HG03025 (cell line): ENCODE results near the gene TIE1.

Source experiments
- ATAC-seq: cut with Tn5 transposase; IDR thresholded peaks from one replicate; pipeline ENCODE4 v1.9.1; 2021; ENCODE audit warnings: mild to moderate bottlenecking, moderate library complexity; ENCODE audit not compliant: unreplicated experiment, low FRiP score

Gene TIE1

DNA sequence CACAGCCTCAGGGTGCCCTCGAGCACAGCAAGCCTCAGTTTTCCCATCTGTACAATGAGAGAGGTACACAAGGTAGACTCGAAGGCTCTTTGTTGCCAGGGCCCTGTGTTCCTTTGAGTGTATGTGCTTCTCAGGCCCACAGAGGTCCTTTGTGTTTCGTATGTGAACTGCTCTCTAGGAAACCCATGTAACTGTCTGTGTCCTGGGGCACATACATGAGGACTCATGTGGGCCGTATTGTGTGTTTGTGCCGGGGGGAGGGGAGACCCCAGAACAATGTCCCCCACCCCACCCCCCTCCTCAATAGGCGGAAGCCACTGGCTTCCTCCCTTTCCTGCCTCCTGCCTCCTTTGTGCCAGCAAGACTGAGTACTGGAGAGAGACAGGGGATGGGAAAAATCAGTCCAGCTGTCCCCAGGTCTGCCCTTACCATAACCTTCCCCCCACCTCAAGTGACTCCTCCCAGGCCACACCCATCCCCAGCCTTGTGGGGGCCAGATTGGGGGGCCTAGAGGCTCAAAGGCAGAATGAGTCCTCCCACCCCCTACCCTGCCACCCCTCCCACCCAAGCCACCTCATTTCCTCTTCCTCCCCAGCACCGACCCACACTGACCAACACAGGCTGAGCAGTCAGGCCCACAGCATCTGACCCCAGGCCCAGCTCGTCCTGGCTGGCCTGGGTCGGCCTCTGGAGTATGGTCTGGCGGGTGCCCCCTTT lies at the start of gene TIE1:
TIE1 (plus strand) TSS at position 605 of the 717 bp plus-strand sequence; CDS start at position 695, 90 bp downstream.
- ATAC-seq: no peak

DNA sequence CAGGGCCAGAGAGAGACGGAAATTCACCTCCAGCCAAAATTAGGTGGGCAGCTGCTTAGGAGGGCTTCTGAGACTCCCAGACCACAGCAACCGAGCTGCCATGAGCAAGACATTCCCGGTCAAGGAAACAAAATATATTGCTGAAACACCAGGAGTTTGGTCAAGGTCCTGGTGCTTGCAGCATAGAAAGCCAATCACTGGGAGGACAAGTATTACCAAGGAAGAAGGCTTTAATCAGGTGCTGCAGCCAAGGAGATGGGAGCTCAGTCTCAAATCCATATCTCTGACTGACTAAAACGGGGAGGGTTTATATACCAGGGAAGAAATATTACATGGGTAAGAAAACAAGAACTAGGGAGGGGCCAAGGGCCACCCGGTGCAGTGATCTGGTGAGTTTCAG lies 49.8 kb upstream of the TIE1 start:
- ATAC-seq: no peak

DNA sequence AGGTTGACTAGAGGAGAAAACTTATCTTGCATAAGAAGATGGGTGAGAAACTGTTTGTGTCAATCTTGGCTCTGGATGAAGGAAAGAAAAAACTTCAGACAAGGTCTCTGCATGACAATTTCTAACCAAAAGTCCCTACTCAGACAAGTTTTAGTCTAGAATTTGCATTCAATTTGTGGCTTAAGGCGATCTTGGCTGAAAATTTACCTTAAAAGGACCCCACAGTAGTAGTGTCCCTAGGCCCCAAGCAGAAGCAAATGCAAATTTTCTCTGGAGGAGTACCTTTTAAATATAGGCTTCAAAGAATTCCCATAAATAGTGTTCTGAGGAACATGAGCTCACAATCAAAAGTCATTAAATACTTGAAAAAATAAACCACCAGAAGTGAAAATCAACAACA lies 48.6 kb upstream of the TIE1 start:
- no peak for ATAC-seq

DNA sequence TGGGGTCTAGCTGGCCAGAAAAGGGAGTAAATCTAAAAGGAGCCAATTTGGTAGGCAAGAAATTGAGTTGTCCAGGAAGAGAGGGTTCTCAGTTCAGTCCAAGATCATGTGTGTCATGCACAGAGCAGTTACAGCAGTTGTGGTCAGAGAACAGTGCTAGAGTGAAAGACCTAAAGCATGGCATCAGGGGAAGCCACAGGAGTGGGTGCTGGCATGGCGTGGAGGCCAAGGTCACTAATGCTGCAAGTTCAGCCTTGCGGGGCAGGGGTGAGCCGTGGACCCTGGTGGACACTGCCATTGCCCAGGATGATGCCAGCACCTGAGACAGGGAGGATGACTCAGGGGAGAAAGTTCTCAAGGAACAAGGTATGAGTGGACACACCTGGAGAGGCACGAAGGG lies 47.6 kb upstream of the TIE1 start:
- ATAC-seq: no peak

DNA sequence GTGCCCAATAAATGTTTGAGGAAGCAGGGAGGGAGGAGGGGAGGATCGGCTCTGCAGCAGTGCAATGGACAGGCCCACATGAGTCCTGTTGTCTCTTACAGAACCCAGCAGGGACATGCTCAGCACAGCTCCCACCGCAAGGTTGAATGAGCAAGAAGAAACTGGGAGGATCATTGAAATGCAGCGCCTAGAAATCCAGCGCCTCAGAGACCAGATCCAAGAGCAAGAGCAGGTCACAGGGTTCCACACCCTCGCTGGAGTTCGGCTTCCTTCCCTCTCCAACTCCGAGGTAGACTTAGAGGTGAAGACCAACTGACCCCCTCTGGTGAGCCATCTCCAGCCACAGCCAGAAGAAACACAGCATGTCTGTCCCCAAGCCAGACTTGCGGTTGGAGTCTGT lies 46.9 kb upstream of the TIE1 start:
- ATAC-seq: no peak

DNA sequence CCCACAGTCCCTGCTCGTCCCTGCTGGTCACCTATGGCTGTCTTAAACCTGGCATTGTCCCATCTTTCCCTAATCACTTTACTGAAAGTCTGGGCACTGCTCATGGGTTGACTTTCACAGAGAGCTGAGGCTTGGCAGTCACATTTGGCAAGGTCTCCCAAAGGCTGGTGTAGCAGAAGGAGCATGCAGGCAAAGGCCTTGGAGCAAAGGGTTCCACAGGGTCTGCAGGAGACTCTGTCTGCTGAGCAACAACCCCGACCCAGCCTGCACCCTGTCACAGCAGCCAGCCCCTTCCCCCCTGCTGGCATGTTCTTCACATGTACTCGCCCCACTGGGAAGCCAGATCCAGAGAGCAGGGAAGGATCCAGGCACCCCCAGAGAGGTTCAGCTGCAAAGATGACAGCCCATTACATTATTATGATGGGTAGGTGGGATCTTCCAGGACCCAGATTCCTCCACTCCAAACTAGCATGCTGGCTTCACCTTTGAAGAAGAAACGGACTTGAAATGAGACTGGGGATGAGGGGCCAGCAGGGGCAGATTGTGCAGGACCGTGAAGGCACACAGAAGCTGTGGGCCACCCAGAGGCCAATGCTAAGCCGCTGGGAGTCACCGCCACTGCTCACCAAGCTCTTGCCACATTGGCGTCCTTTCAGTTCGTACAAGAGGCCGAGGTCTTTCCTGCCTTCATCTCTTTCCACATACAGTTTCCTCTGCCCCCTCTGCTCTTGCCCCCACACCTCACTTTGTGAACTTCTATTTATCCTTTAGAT lies 45.2 kb upstream of the TIE1 start:
- ATAC-seq: no peak

DNA sequence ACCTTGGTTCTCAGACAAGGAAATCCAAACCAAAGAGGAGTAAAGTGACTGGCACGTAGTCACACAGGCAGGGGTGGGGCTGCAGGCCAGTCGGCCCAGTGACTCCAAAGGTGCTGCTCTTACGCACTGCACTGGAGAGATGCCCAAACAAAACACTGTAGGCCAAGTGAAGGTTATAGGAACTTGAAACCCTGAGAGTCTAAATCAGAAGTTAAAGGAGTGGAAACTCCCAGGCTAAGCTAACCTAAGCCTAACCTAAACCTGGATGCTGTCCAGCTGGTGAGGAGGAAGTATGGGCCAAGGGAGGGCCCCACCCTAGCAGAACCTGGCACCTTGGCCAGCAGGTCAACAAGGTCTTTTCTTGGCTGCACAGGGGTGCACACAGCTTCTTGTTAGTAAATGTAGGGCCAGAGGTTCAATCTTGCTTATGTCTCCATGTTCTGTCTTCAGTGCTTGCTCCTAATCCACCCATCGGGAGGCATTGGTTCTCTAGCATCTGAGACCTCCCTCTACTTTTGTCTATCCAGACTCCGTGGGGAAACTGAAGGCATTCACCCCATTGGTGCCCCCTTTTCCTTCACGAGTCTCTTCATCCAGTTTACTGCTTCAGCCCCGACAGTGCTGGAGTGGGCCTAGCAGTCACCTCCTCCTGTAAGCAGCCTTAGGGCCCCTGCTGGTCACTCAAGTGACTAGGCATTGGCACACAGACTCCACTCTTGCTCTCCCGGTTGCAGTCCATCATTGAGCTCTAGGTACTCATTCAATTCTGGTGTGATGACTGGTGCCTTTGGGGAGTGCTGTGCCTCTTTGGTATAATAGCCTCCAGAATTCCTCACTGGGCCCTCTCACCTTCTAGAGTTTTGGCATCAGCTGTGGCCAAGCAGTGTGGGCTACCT lies 43.9 kb upstream of the TIE1 start:
- no peak for ATAC-seq

DNA sequence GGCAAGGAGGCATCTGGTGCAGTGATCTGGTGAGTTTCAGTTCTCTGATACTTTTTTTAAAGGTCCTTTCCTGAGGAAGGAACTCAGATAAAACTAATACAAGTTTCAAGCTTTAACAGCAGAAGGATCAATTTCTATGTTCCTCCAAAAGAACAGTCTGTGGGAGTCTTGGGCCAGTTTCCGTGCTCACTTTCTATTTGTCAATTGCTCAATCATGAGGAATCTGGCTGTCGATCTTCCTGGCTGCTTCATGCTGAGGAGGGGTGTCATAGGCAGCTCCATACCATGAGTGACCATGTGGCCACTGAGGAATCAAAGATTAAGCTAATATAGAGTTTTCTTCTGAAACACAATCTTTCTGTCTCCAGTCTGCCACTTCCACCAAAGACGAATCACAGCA lies 42.4 kb upstream of the TIE1 start:
- ATAC-seq: no peak

DNA sequence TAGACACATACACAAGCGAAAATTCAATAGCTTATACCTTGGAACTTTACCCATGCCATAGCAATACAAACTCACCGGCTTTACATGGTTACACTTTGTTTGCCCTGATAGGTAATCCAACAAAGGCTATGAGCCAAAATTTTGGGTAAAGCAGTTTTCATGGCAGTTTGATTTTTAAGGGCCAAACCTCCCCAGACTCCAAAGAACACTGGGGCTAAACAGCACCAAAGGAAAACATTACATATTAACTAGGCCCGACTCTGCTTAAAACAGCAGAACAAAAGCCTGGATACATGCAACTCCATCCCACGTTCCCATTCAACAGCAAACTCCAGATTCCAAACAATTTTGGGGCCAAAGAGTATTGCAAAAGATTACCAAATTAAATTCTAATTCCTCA lies 35.4 kb upstream of the TIE1 start:
- no peak for ATAC-seq

DNA sequence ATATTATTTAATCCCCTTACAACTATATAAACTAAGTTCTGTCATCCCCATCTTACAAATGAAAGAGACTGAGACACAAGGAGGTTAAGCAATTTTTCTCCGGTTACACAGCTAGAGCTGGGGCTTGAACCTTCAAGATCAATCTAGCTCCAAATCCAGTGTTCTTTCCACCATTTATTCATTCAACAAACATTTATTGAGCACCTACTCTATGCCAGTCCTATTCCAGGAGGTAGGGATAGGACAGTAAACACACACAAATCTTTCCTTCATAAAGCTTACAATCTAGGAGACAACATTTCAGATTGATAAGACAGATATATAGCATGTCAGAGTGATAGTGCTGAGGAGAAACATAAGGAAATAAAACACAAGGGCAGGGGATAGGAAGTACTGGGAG lies 33.9 kb upstream of the TIE1 start:
- ATAC-seq: no peak

DNA sequence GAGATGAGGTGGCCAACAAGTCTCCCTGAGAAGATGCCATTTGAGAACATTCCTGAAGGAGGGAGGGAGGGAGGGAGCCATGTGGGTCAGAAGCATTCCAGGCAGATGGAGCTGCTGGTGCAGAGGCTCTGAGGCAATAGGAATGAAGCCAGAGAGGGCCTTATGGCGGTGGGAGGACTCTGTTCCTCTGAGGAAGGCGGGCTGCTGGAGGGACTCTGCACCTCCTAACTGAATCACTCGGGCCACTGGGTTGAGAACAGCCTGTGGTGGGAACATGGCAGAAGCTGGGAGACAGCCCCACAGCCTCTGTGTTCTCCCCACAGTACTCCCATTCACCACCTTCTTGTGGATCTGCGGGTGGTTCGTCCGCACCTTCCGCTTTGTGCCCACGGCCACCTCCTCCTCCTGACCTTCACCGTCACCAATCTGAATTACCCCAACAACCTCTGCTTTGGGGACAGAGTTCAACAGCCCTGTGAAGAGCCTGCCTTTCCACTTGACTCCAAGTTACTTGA lies 33.4 kb upstream of the TIE1 start:
- ATAC-seq: no peak

DNA sequence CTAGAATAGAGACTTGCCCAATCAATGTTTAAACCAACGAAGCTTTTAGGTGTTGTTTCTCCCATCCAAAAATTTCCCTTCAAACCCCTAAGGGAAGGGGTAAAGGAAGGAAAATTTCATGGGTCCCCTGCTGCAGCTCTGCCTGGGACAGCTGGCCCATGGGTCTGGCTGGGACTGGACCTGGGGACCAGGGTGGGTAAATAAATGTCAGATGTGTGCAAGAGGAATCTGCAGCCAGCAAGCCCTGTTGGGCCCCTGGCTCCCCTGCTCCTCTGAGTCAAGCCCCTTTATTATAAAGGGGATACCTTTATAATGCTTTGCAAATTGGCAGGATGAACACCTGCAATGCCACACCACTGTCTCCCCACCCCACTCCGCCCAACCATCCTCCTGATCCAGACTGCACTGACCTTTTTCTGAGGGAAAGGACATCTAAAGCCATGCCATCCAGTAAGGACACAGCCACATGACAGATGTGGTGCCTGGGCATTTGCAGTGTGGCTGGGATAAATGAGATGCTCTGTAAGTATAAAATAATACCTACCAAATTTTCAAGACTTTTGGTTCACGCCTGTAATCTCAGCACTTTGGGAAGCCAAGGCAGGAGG lies 32.9 kb upstream of the TIE1 start:
- no peak for ATAC-seq

DNA sequence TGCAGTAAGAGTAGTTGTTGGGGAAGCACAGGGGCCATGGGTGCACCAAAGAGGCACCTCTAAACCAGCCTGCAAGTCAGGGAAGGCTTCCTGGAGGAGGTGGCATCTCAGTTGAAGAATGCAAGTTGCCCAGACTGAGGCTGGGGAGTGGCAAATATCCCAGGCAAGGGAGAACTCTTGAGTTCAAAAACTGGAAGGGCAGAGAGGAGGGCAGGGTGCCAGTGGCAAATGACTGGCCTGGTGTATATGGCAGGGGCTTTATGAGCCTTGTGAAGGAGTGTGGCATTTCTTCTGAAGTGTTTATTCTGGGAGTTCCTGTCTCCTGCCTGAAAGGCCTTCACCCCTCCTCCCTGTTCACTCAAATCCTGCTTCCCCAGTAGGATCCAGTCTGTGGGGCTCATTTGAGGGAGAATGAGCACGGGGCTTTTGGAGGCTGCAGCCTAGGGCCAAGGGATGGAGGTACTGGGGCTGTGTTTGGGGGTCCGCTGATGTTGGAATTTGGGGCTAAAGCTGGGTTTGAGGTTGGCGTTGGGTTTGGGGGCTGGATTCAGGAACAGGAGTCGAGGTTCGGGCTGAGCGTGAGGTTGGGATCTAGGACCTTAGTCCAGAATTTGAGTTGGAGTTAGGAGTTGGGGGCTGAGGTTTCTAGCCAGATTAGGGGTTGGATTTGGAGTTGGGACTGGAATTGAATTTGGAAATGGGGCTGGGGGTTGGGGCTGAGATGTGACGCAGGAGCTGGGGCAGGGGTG lies 31.0 kb upstream of the TIE1 start, which contains the start of gene TMEM125:
TMEM125 (plus strand) TSS at position 357 of the 749 bp plus-strand sequence. CDS start 2,740 bp downstream, outside the sequence.
- no peak for ATAC-seq

DNA sequence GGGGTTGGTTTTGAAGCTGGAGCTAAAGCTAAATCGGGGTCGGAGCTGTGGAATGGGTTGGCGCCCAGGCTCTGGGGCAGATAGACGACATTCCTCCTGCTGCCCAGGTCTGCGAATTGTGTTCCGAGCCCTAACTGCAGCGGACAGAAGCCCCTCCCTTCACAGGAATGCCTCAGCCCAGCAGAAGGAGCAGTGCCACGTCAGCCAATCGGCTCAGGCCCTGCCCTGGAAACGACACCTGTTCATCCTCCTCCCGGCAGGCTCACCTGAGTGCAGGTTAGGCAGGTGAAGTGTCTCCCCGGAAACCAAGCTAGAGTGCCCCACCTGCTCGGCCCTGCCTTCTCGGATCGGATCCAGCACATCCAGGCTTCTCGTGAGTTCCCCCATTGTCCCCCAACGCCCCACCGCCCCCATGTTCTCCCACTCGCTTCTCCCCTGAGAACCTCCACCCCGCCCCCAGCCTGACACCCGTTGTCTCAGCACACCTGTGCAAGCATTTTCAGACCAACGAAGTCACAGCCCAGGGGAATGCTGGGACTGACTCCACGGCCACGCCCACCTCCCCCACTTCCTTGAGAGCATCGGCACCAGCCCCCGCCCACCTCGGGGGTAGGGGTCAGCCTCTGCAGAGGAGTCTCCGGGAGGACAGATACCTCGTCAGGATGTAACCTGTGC lies 30.2 kb upstream of the TIE1 start:
- no peak for ATAC-seq

DNA sequence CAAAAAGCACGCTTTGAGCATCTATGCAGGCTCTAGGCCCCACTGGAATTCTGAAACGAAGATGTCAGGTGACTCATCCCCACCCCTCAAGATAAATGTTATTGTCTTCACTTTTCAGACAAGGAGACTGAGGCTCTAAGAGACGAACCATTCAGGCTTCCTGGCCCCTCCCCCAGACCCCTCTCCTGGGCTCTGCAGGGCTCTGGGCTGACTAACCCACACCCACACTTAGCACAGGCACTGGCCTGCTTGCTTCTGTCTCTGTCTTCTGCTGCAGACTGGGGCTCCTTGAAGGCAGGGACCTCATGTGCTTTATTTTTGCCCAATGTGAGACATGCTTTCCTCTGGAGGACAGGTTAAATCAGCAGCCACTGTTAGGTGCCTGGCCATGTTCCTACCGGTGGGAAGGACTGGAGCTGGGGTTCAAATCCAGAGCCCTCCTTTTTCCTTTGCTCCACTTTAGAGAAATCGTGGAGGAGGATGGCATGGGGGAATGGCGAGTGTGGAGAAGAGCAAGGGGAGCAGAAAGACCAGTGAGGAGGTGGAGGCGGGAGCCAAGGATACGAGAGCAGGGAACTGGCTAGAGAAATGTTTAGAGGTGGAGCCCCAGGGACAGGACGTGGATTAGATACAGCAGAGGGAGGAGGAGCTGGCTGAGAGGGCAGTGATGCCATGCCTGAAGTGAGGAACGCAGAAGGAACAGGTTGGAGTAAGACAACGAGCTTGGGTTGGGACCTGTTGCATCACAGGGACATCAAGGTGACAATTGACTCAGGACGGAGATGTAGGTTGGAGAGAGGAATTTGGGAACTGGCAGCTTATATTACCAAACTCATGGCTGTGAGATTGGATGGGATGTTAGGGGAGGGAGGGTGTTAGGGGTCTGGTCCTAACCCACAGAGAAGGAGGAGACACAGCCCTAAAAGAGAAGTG lies 29.3 kb upstream of the TIE1 start:
- ATAC-seq: no peak

DNA sequence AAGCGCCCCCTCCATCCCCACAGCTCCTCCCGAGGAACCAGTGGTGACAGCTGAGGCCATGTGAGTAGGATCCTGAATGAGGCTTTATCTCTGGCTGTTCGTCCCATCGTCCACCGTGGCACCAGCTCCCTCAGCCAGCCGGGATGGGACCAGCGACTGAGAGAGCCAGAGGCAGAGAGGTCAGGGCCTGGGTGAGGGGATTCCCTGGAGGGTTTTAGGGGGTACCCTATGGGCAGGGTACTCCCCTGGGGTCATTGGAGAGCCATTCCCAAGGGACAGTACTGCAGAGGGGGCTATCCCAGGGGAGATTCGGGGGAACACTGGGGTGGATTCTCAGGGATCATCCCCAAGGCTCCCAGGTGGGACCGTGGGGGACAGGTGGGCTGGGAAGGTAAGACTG lies 28.6 kb upstream of the TIE1 start:
- ATAC-seq: no peak

DNA sequence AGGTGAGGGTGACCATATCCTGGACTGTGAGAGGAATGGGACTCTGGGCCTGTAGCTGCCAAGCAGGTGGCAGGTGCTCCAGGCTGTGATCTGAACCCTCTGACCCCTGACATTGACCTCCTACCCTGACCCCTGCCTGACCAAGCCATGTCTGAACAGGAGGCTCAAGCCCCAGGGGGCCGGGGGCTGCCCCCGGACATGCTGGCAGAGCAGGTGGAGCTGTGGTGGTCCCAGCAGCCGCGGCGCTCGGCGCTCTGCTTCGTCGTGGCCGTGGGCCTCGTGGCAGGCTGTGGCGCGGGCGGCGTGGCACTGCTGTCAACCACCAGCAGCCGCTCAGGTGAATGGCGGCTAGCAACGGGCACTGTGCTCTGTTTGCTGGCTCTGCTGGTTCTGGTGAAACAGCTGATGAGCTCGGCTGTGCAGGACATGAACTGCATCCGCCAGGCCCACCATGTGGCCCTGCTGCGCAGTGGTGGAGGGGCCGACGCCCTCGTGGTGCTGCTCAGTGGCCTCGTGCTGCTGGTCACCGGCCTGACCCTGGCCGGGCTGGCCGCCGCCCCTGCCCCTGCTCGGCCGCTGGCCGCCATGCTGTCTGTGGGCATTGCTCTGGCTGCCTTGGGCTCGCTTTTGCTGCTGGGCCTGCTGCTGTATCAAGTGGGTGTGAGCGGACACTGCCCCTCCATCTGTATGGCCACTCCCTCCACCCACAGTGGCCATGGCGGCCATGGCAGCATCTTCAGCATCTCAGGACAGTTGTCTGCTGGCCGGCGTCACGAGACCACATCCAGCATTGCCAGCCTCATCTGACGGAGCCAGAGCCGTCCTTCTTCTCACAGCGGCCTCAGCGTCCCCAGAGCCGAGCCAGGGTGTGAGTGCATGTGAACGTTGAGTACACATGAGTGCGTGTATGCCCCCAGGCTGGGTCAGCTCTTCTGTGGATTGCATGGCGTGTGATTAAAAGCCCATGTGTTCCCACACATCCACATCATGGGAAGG lies 27.9 kb upstream of the TIE1 start:
- ATAC-seq: no peak
